Heart right ventricle (tissue), 16 donors: Measurements from ENCODE around the gene ZNF230. TPM values are rescaled to one million over a fixed set of nuclear protein-coding genes. Genes with fewer than 3 reads are reported as not detected.

Experiments
- ATAC-seq, 8 donors: fragments of 200-7000 bp; cut with Tn5 transposase; one replicate each; pipeline ENCODE4 v1.9.1; 2020; ENCODE audit warnings: mild to moderate bottlenecking in 8 of 8, moderate library complexity in 8 of 8, moderate number of reproducible peaks in 1 of 8
- DNase-seq, 2 donors: peaks; one replicate each; pipeline ENCODE4 v3.0.0-alpha.2; 2020
- H3K27ac ChIP-seq, 10 donors: fragments of 200-600 bp; sonication (generic) in 2 of 10; one replicate each; pipeline versions ENCODE4 v1.5.0 to v1.8.0; 2020 to 2022; ENCODE audit warnings: mild to moderate bottlenecking in 3 of 10
- H3K27me3 ChIP-seq, 7 donors: fragments of 200-600 bp; one replicate each; pipeline ENCODE4 v1.8.0; 2021 to 2022; ENCODE audit warnings: mild to moderate bottlenecking in 2 of 7
- H3K36me3 ChIP-seq, 9 donors: fragments of 200-600 bp; sonication (generic) in 1 of 9; one replicate each; pipeline versions ENCODE4 v1.5.0 to v1.8.0; 2020 to 2022; ENCODE audit warnings: mild to moderate bottlenecking in 2 of 9
- H3K4me1 ChIP-seq, 9 donors: fragments of 200-600 bp; sonication (generic) in 1 of 9; one replicate each; pipeline versions ENCODE4 v1.5.0 to v1.8.0; 2020 to 2022; ENCODE audit warnings: mild to moderate bottlenecking in 4 of 9
- H3K4me3 ChIP-seq, 10 donors: fragments of 200-600 bp; sonication (generic) in 2 of 10; one replicate each; pipeline versions ENCODE4 v1.5.0 to v1.8.0; 2020 to 2022; ENCODE audit warnings: mild to moderate bottlenecking in 7 of 10, moderate library complexity in 2 of 10
- H3K9me3 ChIP-seq, 11 donors: fragments of 200-600 bp in 10 of 11; sonication (generic) in 2 of 11; one replicate each; pipeline versions ENCODE4 v1.5.0 to v1.8.0; 2013 to 2022; ENCODE audit warnings: mild to moderate bottlenecking in 2 of 11, control low read depth in 1 of 11, moderate library complexity in 1 of 11
- WGBS, 2 donors: extraction: QIAGEN DNeasy Blood & Tissue Kit; methylation state at CpG; one replicate each; pipeline ENCODE4 v1.1.7; 2013; ENCODE audit warnings: inconsistent platforms in 1 of 2; 5-methylcytosine and 5-hydroxymethylcytosine counted together
- intact Hi-C, 10 donors: fragments of 100-400 bp; cut with DNase I; formaldehyde crosslinking; loops; one replicate each; pipeline versions ENCODE4 v1.11.1 to v1.14.2; 2022
- polyA plus RNA-seq, 2 donors: library from polyadenylated mRNA; stranded (reverse); fragments of 200-250 nt; gene quantifications; one replicate each; pipeline ENCODE4 v1.2.3, GENCODE V29; 2013
- total RNA-seq, 10 donors: library from RNA; stranded (reverse); fragmentation: NEBNext Ultra II Directional in 3 of 10; extraction: Animal tissue kit (Norgen Biotek cat#: 25700) in 3 of 10; gene quantifications; one replicate each; pipeline versions ENCODE4 v1.2.1 to v1.2.4, GENCODE V29; 2021 to 2023
- TF ChIP-seq, protein P1 (sequence below), 9 donors: fragments of 200-600 bp; sonication (generic) in 2 of 9; IDR thresholded peaks; one replicate each; pipeline versions ENCODE4 v1.5.0 to v1.8.0; 2021 to 2022; ENCODE audit warnings: antibody characterized with exemption in 9 of 9, mild to moderate bottlenecking in 5 of 9, moderate library complexity in 1 of 9
- donor health status: Arrhythmogenic right ventricular cardiomyopathy.
- donor health status: ischemic (EF 13 %, LVEDD 7.1; RV severe dilation, severe dysfunction).
- donor health status: healthy with polysubstance abuse.
- donor health status: DM: no; HTN: yes; CAD: no.
- donor health status: DM: no; HTN: no; CAD: no.
- donor health status: ischemic (EF 25% LVEDD 6.9; RV normal size, moderate dysfunction).
- donor health status: ischemic (EF 25% LVEDD 5.7; RV mildly dilated, moderate dysfunction).
- donor health status: healthy.
- donor health status: DM: yes; HTN: yes; CAD: no.
- donor health status: Ischemic cardiomyopathy.
- donor health status: ischemic (EF 35%, LVEDD 5.7; RV mildly dilated, moderate dysfunction).
- donor health status: nonischemic (EF 11% LVEDD 7.7; RV severe dilation, severe dysfunction).
- donor health status: DM: yes; HTN: yes; CAD: no.
- donor health status: PGD.
- donor health status: ischemic (EF 29% LVEDD 5.4; RV normal size, mild dysfunction).
- donor health status: nonischemic (EF 23%, LVEDD 6.1; RV moderate dilation, normal function).

The ZNF230 gene
- total and polyA plus RNA-seq, 12 donors, result 1.4 to 4.3 (median 3.4) TPM

DNA sequence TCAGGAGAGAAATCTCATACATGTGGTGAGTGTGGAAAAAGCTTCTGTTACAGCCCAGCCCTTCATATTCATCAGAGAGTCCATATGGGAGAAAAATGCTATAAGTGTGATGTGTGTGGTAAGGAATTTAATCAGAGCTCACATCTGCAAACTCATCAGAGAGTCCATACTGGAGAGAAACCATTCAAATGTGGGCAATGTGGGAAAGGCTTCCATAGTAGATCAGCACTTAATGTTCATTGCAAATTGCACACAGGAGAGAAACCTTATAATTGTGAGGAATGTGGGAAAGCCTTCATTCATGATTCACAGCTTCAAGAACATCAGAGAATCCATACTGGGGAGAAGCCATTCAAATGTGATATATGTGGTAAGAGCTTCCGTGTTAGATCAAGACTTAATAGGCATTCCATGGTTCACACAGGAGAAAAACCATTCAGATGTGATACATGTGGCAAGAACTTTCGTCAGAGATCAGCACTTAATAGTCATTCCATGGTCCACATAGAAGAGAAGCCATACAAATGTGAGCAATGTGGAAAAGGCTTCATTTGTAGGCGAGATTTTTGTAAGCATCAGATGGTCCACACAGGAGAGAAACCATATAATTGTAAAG, 36.6 kb upstream of the ZNF230 start:
- Histone ChIP-seq H3K27ac (no peak overlapping the region), H3K4me3 (no peak overlapping the region), H3K27me3 (no peaks in the 10 kb centered on the region), H3K36me3 (peaks cover 14 to 97% (median 85%) of the 10 kb centered on the region in 9 donors), H3K4me1 (no peaks in the 10 kb centered on the region), H3K9me3 (peaks cover 11 to 100% (median 86%) of the 10 kb centered on the region in 11 donors)
- 96 to 97% methylated on average over 3 of the region's 3 CpGs for WGBS, 2 donors
- TF ChIP-seq, protein P1, sequence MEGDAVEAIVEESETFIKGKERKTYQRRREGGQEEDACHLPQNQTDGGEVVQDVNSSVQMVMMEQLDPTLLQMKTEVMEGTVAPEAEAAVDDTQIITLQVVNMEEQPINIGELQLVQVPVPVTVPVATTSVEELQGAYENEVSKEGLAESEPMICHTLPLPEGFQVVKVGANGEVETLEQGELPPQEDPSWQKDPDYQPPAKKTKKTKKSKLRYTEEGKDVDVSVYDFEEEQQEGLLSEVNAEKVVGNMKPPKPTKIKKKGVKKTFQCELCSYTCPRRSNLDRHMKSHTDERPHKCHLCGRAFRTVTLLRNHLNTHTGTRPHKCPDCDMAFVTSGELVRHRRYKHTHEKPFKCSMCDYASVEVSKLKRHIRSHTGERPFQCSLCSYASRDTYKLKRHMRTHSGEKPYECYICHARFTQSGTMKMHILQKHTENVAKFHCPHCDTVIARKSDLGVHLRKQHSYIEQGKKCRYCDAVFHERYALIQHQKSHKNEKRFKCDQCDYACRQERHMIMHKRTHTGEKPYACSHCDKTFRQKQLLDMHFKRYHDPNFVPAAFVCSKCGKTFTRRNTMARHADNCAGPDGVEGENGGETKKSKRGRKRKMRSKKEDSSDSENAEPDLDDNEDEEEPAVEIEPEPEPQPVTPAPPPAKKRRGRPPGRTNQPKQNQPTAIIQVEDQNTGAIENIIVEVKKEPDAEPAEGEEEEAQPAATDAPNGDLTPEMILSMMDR (IDR thresholded peaks at IDR 0.05), result no peak
- intact Hi-C loops, result no loop called here
- DNase-seq (no peak), ATAC-seq (no peak)

DNA sequence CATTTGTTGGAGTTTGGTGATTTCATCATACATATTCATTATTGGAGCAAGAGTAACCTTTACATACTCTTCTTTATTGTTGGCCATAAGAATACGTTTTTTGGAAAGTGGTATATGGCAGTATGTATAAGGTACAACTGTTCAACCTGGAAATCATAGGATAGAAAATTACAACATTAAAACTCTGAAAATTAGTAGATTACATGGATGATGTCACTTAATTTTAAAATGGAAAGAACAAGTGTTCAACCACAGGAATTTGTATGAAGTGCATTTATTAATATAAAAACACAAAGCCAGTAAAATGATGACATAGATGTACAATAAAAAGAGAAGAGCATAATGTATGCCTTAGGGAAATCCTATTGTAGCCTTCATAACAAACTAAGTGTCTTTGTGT, 26.0 kb upstream of the ZNF230 start:
- DNase-seq (no peak), ATAC-seq (no peak)
- Histone ChIP-seq H3K4me1 (no peaks in the 10 kb centered on the region), H3K27me3 (no peaks in the 10 kb centered on the region), H3K27ac (no peak overlapping the region), H3K4me3 (no peak overlapping the region), H3K36me3 (no peaks in the 10 kb centered on the region), H3K9me3 (peaks cover 0 to 100% (median 60%) of the 10 kb centered on the region in 11 donors)
- 94 to 95% methylated on average over 1 of the region's 1 CpG for WGBS, 2 donors
- intact Hi-C loops, result no loop called here
- TF ChIP-seq, protein P1 (IDR thresholded peaks at IDR 0.05), result no peak

DNA sequence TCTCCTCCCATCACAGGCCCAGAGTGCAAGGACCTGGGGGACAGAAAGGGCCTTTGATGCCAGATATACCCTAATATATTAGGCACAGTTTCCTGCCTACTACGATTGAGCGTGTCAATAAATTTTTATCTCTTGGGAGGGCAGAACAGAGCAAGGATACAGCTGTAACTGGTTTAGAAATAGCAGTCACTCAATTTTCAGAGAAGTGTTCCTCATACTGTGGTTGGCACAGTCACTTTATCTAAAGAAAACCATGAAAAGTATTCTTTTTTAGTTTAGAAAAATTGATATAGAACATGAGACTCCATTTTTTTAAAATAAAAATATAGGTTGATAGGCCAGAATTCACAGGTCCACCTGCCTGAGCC, 19.2 kb upstream of the ZNF230 start:
- TF ChIP-seq, protein P1 (IDR thresholded peaks at IDR 0.05), result no peak
- intact Hi-C loops, result loop anchor here in 3 of 10 donors (5.0 to 10.0 kb wide), 2 partner anchors 69 to 131 kb away; partner anchors contain the start of genes ZNF223 (in 2 of the 3) and ZNF225 (in 1 of the 3)
- 68 to 79% methylated on average over 2 of the region's 2 CpGs for WGBS, 2 donors
- H3K36me3 ChIP-seq, result peaks cover 0 to 13% (median 3%) of the 10 kb centered on the region in 9 donors
- peak overlapping the region in 8 of 10 donors; percentile 63 to 80 (median 70) for H3K4me3 ChIP-seq
- peaks cover 0 to 53% (median 14%) of the 10 kb centered on the region in 11 donors for H3K9me3 ChIP-seq
- no peaks in the 10 kb centered on the region for H3K27me3 ChIP-seq
- H3K4me1 ChIP-seq, result peaks cover 0 to 20% (median 12%) of the 10 kb centered on the region in 9 donors
- ATAC-seq (no peak), DNase-seq (no peak)
- H3K27ac ChIP-seq, result peak overlapping the region in 8 of 10 donors; percentile 38 to 83 (median 80)

DNA sequence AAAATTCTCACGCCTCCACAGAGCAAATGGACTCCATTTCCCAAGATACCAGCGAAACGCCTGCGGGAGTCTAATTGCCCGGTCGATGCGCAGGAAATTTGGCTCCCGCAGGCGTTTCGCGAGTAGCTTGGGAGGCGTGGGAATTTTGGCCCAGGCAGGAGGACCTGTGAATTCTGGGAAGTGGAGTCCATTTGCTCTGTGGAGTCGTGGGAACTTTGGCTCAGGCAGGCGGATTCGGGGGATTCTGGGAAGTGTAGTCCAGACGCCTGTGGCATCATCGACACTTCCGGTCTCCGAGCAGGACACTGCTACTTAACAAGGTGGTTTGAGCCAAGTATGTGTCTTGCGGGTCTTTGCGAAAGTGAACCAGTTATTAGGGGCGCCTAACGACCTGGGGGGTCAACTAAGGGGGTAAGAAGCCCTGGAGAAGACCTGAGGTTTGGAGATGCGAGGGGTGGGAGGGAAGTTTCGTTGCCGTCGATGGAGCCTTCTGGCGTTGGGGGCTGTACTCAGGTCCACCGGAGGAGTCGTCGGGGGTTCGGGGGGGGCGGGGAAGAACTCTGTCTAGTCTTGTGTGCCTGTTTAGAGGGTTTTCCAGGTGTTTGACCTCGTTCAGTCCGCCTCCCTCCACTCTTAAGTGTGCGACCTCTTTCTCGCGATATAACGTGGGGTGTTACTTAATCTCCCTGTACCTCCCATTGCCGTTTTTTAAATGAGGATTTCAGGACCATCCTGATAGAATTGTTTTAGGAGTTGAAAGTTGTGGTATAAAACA, 18.7 kb upstream of the ZNF230 start, which contains the start of gene ZNF155:
ZNF155 (plus strand) TSS at position 277 of the 775 bp plus-strand sequence. CDS start 4,356 bp downstream, outside the sequence.
- peak; percentile 98 to 100 (median 100) for ATAC-seq
- Histone ChIP-seq H3K4me3 (peak within 1 kb of the TSS; percentile 51 to 80 (median 70)), H3K36me3 (peaks cover 0 to 19% (median 8%) of the 10 kb centered on the region in 9 donors), H3K27ac (peak within 1 kb of the TSS in 9 of 10 donors; percentile 69 to 83 (median 81)), H3K9me3 (peaks cover 0 to 51% (median 12%) of the 10 kb centered on the region in 11 donors), H3K4me1 (peaks cover 0 to 20% (median 12%) of the 10 kb centered on the region in 9 donors), H3K27me3 (no peaks in the 10 kb centered on the region)
- intact Hi-C loops, result loop anchor here in 5 of 10 donors (1.0 to 10.0 kb wide), 7 partner anchors 18 to 131 kb away; partner anchors contain the start of genes ZNF223 (in 2 of the 5), ZNF225 (in 2 of the 5), ZNF230 (in 2 of the 5) and ZNF221 (in 1 of the 5)
- TF ChIP-seq, protein P1 (IDR thresholded peaks at IDR 0.05), result no peak
- DNase-seq, result peak; percentile 88 to 97
- 0 to 1% methylated on average over 40 of the region's 40 CpGs for WGBS, 2 donors
